T-helper 2 cell (primary cell): Measurements from ENCODE around the gene C10orf105.

Source experiments
- DNase-seq, 5 experiments: peaks; one replicate each; pipeline versions ENCODE4 v3.0.0 to v3.0.0-alpha.2; 2012 to 2022

The C10orf105 gene

DNA sequence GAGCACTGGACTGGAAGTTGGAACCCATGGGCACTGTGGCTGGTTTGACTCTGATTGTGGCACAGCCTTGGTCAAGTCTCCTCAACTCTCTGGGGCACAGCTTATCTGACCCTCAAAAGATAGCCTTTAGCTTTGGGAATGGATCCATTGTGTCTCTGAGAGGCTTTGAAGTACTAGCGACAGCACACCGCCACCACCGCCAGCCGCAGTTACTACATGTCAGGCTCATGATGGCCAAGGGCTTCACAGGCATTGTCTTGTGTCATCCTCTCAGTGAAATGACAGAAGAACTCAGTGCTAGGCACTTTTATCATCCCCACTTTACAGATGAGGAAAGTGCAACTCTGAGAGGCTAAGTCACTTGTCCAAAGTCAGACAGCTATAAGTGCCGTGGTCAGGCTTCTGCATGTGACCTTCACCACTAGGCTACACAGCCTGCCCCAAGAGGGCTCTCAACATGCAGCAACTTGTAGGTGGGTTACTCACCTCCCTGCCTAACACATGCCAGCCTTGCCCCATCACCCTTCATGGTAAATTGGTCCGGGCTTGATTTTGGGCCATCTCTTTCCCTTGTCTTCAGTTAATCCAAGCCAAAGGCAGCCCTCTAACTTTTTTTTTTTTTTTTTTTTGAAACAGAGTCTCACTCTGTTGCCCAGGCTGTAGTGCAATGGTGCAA, 44.1 kb downstream of the C10orf105 start:
- DNase-seq: no peak

DNA sequence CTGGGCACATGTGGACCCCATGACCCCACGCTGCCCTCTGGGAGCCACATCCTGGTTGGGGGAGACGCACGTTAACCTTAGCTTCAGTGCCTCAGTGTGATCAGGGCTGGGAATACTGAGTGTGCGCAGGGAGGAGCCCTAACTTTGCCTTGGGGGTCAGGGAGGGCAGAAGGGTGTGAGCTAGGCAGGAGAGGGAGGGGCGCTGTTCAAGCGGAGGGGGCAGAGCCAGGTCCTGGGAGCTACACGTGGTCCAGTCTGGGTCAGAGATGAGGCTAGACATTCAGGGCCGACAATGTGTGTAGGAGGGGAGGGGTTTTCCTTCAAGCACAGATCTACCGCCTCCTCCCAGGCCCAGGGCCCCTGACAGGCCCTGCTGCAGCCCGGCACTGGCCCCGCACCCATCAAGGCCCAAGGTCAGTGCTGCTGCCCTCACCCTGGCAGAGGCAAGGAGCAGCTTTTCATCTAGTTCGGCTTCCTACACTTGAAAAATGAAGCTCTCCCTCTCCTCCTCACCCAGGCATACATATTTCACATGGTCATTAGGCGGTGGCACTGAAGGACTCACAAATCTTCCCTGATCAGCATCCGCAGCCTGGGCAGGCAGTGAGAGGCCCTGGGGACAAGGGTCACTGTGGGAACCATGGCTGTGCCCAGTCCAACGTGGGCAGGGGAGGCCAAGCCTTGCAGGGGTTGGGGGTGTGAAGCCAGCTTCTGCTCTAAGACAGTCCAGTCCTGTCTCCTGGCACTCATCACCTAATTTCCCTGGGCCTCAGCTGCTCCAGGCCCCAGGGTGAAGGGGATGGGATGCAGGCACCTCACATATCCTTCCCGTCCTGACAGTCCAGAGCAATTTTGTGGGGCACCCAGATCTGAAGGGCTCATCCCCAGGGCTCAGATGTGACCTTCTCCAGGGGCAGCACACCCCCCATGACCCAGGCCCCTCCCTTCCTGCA, 47.3 kb downstream of the C10orf105 start:
- no peak for DNase-seq

DNA sequence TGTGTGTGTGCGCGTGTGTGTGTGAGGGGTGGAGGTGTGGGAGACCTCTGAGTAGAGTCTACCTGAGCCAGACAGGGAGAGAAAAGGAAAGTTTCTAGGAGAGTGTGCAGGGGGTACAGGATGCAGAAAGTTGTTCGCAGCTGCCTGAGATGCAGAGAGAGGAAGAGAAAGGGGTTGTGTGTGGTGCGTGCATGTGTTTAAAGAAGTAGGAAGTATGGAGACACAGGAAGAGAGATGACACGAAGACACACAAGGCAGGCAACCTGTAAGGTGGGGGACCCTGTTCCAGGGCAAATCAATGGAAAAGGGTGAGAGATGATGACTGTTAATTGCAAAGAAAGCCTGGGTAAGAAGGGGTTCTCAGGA, 52.2 kb downstream of the C10orf105 start:
- DNase-seq: peak in 1 of 5 experiments; percentile 5

DNA sequence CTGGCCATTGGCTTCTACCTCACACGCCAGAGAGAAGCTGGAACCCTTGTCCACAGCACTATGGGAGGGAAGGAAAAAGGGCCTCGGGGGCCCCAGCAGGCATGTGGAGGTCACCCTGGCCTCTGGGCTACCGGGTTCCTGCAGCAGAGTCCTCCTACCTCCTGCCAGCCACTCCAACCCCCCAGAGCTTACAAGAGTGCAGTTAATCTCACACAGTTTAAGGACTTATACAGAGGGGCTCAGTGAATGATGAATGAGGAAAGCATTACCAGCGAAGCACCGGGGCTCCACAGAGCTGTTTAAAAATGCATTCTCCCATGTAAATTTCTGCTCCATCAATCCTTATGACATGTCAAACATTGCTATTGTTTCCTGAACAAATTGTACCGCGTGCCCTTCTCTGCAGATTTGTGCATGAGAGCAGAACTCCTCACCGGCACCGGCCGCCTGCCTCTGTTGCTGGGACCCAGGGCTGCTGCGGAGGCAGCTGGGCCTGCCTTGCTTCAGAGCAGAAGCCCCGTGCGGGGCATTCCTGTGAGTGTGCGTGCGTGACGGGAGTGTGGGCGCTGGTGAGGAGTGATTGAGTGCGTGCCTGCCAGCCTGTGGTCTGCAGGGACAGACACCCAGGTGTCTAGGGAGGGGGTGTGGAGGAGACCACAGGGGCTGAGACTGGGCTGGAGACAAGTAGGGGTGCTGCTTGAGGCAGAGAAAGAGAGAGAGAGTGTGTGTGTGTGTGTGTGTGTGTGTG, 52.8 kb downstream of the C10orf105 start:
- no peak for DNase-seq

DNA sequence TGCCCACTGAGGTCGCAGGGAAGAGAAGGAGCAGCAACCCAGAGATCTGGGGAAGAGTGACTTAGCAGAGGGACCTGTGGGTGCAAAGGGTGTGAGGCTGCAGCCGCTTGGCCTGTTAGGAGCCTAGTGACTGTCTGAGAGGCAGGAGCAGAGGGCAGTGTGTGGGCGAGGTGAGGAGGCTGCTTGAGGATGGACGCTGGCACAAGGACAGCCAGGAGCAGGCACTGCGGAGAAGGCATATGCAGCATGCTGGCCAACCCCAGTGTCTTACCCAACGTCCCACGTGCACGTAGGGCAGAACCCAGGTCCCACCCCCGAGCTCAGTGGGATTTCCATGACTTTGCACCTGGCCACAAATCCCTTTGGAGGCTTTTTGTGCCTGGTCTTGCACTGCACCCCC, 54.1 kb downstream of the C10orf105 start:
- DNase-seq: no peak

DNA sequence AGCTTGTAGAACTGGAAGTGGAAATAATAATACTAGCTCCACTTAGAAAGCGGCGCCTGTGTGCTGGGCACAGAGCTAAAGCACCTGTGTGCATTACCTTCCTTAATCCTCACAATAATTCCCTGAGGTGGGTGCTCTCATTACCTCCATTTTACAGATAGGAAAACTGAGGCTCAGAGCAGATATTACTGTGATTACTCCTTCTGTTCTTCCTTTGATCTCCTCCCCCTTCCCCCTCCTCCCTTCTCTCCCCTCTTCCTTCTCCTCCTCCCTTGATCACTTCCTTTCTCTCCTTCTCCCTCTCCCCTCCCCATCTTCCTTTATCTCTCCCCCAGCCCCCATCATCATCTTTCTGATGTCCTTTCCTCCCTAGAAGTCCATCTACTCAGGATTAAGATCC, 55.0 kb downstream of the C10orf105 start:
- no peak for DNase-seq

DNA sequence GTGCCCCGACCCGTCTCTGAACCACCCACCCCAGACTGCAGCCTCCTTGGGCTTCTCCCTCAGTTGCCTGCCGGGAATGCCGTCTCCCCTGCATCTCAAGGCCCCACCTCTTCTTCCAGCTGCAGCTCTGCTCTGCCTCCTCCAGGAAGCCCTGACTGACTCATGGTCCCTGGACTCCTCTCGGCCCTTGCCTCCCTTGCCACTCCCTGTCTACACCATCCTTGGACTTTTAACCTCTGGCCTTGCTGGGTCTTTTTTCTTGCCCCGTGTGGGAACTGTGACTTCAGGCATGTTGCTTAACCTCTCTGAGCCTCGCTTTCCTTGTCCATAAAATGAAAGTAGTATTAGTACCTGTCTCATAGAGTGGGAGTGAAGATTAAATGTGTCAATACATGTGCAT, 56.3 kb downstream of the C10orf105 start:
- DNase-seq: no peak

DNA sequence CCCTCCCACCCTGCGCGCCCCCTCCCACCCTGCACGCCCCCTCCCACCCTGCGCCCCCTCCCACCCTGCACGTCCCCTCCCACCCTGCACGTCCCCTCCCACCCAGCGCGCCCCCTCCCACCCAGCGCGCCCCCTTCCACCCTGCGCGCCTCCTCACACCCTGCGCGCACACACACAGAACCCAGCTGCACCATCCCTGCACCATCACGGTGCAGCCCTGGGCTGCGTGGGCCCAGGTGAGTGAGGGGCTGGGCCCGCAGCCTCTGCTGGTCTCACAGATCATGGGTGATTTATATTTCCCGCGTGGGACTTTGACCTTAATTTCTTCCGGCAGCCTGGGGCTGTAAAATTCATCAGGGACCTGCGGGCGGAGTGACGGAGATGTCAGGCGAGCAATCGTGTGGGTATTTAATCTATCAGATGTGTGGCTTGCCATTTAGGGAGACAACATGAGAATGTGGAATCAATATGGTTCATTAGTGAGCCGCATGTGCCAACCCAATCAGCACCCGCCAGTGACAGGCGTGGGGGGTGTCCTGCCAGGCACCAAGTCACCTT, 57.7 kb downstream of the C10orf105 start:
- DNase-seq: no peak
